ENCODE measurements around the gene RAP1GAP2.

Gene RAP1GAP2

GRCh38 chr17:2921443-2921842 is 125.2 kb downstream of the RAP1GAP2 start:
- no peak for DNase-seq

- no peak for DNase-seq
Observed at GRCh38 chr17:2924211-2924610, 128.0 kb downstream of the RAP1GAP2 start.

GRCh38 chr17:2925011-2925410 is 128.8 kb downstream of the RAP1GAP2 start:
- DNase-seq: no peak

GRCh38 chr17:2926019-2926650 is 129.9 kb downstream of the RAP1GAP2 start:
- no peak for DNase-seq

- no peak for DNase-seq
Observed at GRCh38 chr17:2928294-2928890, 132.2 kb downstream of the RAP1GAP2 start.

- DNase-seq: no peak
Observed at GRCh38 chr17:2929881-2930533, 133.8 kb downstream of the RAP1GAP2 start.

- no peak for DNase-seq
Observed at GRCh38 chr17:2931876-2932275, 135.6 kb downstream of the RAP1GAP2 start.

GRCh38 chr17:2932946-2933345 is 136.7 kb downstream of the RAP1GAP2 start:
- no peak for DNase-seq

- DNase-seq: no peak
Observed at GRCh38 chr17:2933606-2934005, 137.4 kb downstream of the RAP1GAP2 start.

- DNase-seq: no peak
Observed at GRCh38 chr17:2935632-2936031, 139.4 kb downstream of the RAP1GAP2 start.

GRCh38 chr17:2936351-2936750 is 140.1 kb downstream of the RAP1GAP2 start:
- no peak for DNase-seq

GRCh38 chr17:2936771-2937321 is 140.6 kb downstream of the RAP1GAP2 start:
- DNase-seq: no peak

GRCh38 chr17:2937331-2938003 is 141.2 kb downstream of the RAP1GAP2 start:
- no peak for DNase-seq

- DNase-seq: no peak
Observed at GRCh38 chr17:2939714-2940351, 143.6 kb downstream of the RAP1GAP2 start.

- no peak for DNase-seq
Observed at GRCh38 chr17:2940352-2940751, 144.1 kb downstream of the RAP1GAP2 start.

GRCh38 chr17:2943981-2944380 is 147.7 kb downstream of the RAP1GAP2 start:
- no peak for DNase-seq

GRCh38 chr17:2945299-2945698 is 149.1 kb downstream of the RAP1GAP2 start:
- no peak for DNase-seq

GRCh38 chr17:2946144-2946543 is 149.9 kb downstream of the RAP1GAP2 start:
- DNase-seq: no peak

- DNase-seq: no peak
Observed at GRCh38 chr17:2947588-2947950, 151.3 kb downstream of the RAP1GAP2 start.

GRCh38 chr17:2947996-2948550 is 151.8 kb downstream of the RAP1GAP2 start:
- DNase-seq: no peak

- no peak for DNase-seq
Observed at GRCh38 chr17:2948721-2949468, 152.7 kb downstream of the RAP1GAP2 start.

GRCh38 chr17:2949469-2950044 is 153.3 kb downstream of the RAP1GAP2 start:
- DNase-seq: no peak
